Measurements from ENCODE around the gene PEX11G. TPM values are rescaled to one million over a fixed set of nuclear protein-coding genes. Genes with fewer than 3 reads are reported as not detected.
"Not testable (repeated sequence)": the region's sequence is repeated elsewhere in the genome, so short reads cannot be mapped to it uniquely, and the experiment has no call there.

Gene PEX11G
- total RNA-seq, 1 donor from 2014 or later, result 2.1 TPM

DNA sequence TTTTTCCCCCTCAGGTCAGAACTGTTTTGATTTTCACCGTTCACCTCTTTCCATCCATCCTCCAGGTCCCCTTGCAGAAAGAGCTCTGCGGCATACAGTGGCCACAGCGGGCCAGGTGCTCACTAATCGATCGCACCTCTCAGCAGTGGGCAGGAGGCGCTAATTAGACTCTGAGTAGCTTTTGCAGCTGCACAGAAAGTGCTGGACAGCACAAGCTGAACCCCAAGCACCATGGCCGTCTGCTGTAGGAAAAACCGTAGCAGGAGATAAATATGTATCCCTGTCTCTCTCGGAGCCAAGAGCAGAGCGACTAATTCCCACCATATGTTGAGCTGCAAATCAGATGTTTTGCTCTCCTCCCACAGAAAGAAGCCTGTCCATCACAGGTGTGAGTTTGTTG is 54.4 kb downstream of the PEX11G start:
- TF ChIP-seq, protein P1, sequence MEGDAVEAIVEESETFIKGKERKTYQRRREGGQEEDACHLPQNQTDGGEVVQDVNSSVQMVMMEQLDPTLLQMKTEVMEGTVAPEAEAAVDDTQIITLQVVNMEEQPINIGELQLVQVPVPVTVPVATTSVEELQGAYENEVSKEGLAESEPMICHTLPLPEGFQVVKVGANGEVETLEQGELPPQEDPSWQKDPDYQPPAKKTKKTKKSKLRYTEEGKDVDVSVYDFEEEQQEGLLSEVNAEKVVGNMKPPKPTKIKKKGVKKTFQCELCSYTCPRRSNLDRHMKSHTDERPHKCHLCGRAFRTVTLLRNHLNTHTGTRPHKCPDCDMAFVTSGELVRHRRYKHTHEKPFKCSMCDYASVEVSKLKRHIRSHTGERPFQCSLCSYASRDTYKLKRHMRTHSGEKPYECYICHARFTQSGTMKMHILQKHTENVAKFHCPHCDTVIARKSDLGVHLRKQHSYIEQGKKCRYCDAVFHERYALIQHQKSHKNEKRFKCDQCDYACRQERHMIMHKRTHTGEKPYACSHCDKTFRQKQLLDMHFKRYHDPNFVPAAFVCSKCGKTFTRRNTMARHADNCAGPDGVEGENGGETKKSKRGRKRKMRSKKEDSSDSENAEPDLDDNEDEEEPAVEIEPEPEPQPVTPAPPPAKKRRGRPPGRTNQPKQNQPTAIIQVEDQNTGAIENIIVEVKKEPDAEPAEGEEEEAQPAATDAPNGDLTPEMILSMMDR (IDR thresholded peaks at IDR 0.05; ENCODE audit: insufficient read depth, low read length, severe bottlenecking), result no peak
- DNase-seq (ENCODE audit: low read depth) (no peak), FAIRE-seq (no peak)
- Histone ChIP-seq H3K27me3 (ENCODE audit: control insufficient read depth, insufficient read depth, low read length) (no peaks in the 10 kb centered on the region), H3K36me3 (ENCODE audit: control insufficient read depth, insufficient read depth, low read length) (peaks cover 9% of the 10 kb centered on the region), H3K4me3 (ENCODE audit: low read depth, low read length) (no peak overlapping the region)

DNA sequence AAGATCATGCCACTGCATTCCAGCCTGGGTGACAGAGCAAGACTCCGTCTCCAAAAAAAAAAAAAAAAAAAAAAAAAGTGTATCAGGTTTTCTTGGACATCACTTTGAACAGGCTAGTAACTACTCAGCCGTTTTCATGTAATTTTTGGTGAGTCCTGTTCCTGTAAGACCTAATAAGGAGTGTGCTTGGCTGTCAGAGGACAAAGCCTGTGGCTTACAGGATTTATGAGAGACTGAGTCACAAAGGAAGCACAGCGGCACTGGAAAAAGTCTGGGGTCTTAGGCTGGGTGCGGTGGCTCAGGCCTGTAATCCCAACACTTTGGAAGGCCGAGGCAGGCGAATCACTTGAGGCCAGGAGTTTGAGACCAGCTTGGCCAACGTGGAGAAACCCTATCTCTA is 55.4 kb downstream of the PEX11G start:
- H3K4me3 ChIP-seq (ENCODE audit: low read depth, low read length); FAIRE-seq; H3K36me3 ChIP-seq (ENCODE audit: control insufficient read depth, insufficient read depth, low read length); DNase-seq (ENCODE audit: low read depth); H3K27me3 ChIP-seq (ENCODE audit: control insufficient read depth, insufficient read depth, low read length): not testable (repeated sequence)

DNA sequence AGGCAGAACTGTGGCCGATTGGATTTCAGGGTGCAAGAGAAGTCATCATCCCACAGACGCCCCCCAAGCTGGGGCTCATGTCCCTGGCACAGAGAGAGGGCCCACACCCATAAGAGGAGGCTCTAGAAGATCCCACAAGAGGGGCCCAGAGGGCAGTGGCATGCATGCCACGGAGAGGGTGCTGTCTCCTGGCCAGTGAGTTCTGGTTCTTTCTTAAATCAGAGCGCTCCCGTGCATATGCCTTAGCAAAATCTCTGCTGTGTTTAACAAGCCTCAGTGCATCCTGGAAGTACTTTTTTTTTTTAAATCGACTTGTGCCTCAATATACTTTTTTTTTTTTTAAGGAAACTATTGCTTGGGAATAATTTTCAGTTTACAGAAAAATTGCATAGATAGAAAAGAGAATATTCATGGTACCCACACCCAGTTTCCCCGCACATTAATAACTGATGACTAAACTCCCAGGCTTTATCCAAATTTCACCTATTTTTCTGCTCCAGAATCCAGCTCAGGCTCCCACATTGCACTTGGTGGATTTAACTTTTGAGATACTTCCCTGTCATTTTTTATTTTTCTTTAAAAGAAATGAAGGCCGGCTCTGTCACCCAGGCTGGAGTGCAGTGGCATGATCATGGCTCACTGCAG is 59.1 kb downstream of the PEX11G start:
- Histone ChIP-seq H3K27me3 (ENCODE audit: control insufficient read depth, insufficient read depth, low read length) (no peaks in the 10 kb centered on the region), H3K36me3 (ENCODE audit: control insufficient read depth, insufficient read depth, low read length) (peaks cover 12% of the 10 kb centered on the region), H3K4me3 (ENCODE audit: low read depth, low read length) (no peak overlapping the region)
- FAIRE-seq, result no peak
- TF ChIP-seq, protein P1 (IDR thresholded peaks at IDR 0.05; ENCODE audit: insufficient read depth, low read length, severe bottlenecking), result no peak
- no peak for DNase-seq (ENCODE audit: low read depth)

DNA sequence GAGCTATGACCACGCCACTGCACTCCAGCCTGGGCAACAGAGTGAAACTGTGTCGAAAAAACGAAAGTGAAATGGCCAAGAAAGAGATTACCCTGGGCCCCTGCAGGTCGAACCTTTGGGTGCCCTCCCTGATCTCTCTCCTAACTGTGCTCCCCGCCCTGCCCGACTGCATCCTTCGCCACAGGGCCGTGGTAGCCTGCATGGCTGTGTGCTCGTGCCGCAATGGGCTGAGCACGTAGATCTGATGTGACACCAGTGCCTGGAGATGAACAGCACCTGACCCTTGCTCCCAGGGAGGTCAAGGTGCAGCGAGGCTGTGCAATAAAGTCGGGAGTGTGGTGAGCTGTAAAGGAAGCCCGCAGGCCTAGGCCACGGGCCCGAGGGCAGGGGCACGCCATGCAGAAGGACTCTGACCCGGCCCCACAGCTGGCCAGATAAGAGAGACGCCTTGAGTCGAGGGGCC is 60.2 kb downstream of the PEX11G start:
- H3K36me3 ChIP-seq (ENCODE audit: control insufficient read depth, insufficient read depth, low read length), result peaks cover 10% of the 10 kb centered on the region
- DNase-seq (ENCODE audit: low read depth) (no peak), FAIRE-seq (no peak)
- H3K27me3 ChIP-seq (ENCODE audit: control insufficient read depth, insufficient read depth, low read length), result no peaks in the 10 kb centered on the region
- TF ChIP-seq, protein P1 (IDR thresholded peaks at IDR 0.05; ENCODE audit: insufficient read depth, low read length, severe bottlenecking), result no peak
- no peak overlapping the region for H3K4me3 ChIP-seq (ENCODE audit: low read depth, low read length)

DNA sequence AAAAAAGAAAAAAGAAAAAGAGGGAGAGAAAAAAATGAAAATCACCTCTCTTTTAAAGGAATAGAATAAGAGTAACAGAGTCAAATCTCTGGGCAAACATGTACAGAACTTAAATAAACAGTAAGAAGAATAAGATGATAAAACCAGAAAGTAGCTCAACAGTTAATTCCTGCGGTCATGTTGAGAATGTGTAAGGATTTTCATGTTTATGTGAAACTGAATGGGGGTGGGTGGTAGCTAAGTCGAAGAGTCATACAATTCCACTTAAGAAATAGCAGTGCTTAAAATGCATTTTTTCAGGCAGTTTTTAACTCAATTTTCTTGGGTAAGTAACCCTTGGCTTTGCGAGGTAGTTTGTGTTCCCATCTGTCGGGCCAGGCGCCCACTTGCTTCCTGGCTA is 60.9 kb downstream of the PEX11G start:
- DNase-seq (ENCODE audit: low read depth), result no peak
- Histone ChIP-seq H3K4me3 (ENCODE audit: low read depth, low read length) (no peak overlapping the region), H3K36me3 (ENCODE audit: control insufficient read depth, insufficient read depth, low read length) (peaks cover 10% of the 10 kb centered on the region), H3K27me3 (ENCODE audit: control insufficient read depth, insufficient read depth, low read length) (no peaks in the 10 kb centered on the region)
- no peak for FAIRE-seq
- TF ChIP-seq, protein P1 (IDR thresholded peaks at IDR 0.05; ENCODE audit: insufficient read depth, low read length, severe bottlenecking), result no peak

DNA sequence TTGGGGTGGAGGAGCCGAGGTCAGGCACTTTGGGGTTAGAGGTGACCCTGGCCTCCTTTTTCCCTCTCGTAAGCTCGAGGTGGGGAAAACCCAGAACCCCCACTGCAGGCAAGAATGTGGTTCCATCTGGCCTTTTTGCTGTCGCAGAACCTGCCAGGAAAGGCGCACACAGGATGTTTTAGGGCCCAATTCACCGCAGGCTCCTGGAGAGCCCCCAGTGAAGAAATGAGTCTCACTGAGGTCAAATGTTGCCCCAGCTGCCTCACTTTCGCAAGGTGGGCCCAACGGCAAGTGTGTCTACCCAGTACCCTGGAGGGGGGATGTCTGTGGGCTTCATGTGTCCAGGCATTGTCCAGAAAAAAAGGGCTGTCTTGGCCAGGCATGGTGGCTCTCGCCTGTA is 61.8 kb downstream of the PEX11G start:
- TF ChIP-seq, protein P1 (IDR thresholded peaks at IDR 0.05; ENCODE audit: insufficient read depth, low read length, severe bottlenecking), result no peak
- FAIRE-seq, result no peak
- Histone ChIP-seq H3K4me3 (ENCODE audit: low read depth, low read length) (no peak overlapping the region), H3K36me3 (ENCODE audit: control insufficient read depth, insufficient read depth, low read length) (peaks cover 5% of the 10 kb centered on the region), H3K27me3 (ENCODE audit: control insufficient read depth, insufficient read depth, low read length) (no peaks in the 10 kb centered on the region)
- DNase-seq (ENCODE audit: low read depth), result no peak

Other genes with a start within 250 kb of the PEX11G start
- 6.1 and 15.5 TPM in 2 replicates for gene INSR, start 194.6 kb downstream of the PEX11G start, total RNA-seq
- 65.0 and 78.7 TPM in 2 replicates for gene ARHGEF18, start 140.1 kb downstream of the PEX11G start, total RNA-seq
- gene ZNF358, start 27.1 kb upstream of the PEX11G start, total RNA-seq, result 3.5 and 3.9 TPM in 2 replicates
- gene MCOLN1, start 33.6 kb upstream of the PEX11G start, total RNA-seq, result 3.7 and 3.8 TPM in 2 replicates
- 35.6 and 40.8 TPM in 2 replicates for gene PNPLA6, start 46.7 kb upstream of the PEX11G start, total RNA-seq
- gene CAMSAP3, start 106.8 kb upstream of the PEX11G start, total RNA-seq, result 2.4 and 7.0 TPM in 2 replicates
- gene XAB2, start 140.5 kb upstream of the PEX11G start, total RNA-seq, result 21.8 and 23.4 TPM in 2 replicates
- 10.3 and 14.5 TPM in 2 replicates for gene PET100, start 140.8 kb upstream of the PEX11G start, total RNA-seq
- gene PCP2, start 144.7 kb upstream of the PEX11G start, total RNA-seq, result not detected in 2 replicates
- gene STXBP2, start 148.1 kb upstream of the PEX11G start, total RNA-seq, result 47.9 and 89.4 TPM in 2 replicates
- gene RETN, start 180.0 kb upstream of the PEX11G start, total RNA-seq, result not detected in 2 replicates
- gene MCEMP1, start 188.1 kb upstream of the PEX11G start, total RNA-seq, result not detected in 2 replicates
- 29.2 and 141 TPM in 2 replicates for gene TRAPPC5, start 191.8 kb upstream of the PEX11G start, total RNA-seq
- not detected in 2 replicates for gene FCER2, start 213.1 kb upstream of the PEX11G start, total RNA-seq
- gene CLEC4G, start 243.1 kb upstream of the PEX11G start, total RNA-seq, result not detected in 2 replicates